GM23338 (cell line): Measurements from ENCODE around the gene ALDH3B1. TPM values are rescaled to one million over a fixed set of nuclear protein-coding genes. Genes with fewer than 3 reads are reported as not detected.

Experiments used
- microRNA-seq: library from miRNA; unstranded; fragments of <30 nt; microRNA quantifications from one replicate; pipeline ENCODE4, GENCODE V29; 2017
- polyA plus RNA-seq: library from polyadenylated mRNA; unstranded; fragments of >200 nt; fragmentation: Nextera tagmentation; extraction: Ambion mirVana; gene quantifications from 2 replicates; pipeline ENCODE4 v1.2.1, GENCODE V29; 2016
- small RNA-seq: library from RNA; depleted of rRNA; stranded (forward); fragments of <200 nt; gene quantifications from one replicate; pipeline ENCODE3, GENCODE V24; 2014; ENCODE audit warnings: low replicate concordance
- total RNA-seq: library from RNA; depleted of rRNA; stranded (reverse); fragments of >200 nt; shearing (Covaris generic); gene quantifications from 2 replicates; pipeline ENCODE4 v1.2.3, GENCODE V29; 2014; rRNA removed
- TF ChIP-seq, protein P1 (sequence below): fragments of 250-450 bp; sonication (Bioruptor Pico); IDR thresholded peaks from 2 replicates; pipeline ENCODE4 v1.5.0; 2020; ENCODE audit warnings: mild to moderate bottlenecking, moderate library complexity
- TF ChIP-seq, protein P2 (sequence below), 2 experiments: fragments of 200-600 bp in 1 of 2; sonication (generic) in 1 of 2; conservative IDR thresholded peaks; 2 replicates each; pipeline versions ENCODE4 v1.5.1 to v1.6.1; 2016 to 2017; ENCODE audit warnings: antibody characterized with exemption in 2 of 2, low read depth in 2 of 2, mild to moderate bottlenecking in 2 of 2, moderate library complexity in 1 of 2

ALDH3B1 gene
- total and polyA plus RNA-seq, 2 experiments from 2014 or later = 0.52 TPM; not detected in 1

DNA sequence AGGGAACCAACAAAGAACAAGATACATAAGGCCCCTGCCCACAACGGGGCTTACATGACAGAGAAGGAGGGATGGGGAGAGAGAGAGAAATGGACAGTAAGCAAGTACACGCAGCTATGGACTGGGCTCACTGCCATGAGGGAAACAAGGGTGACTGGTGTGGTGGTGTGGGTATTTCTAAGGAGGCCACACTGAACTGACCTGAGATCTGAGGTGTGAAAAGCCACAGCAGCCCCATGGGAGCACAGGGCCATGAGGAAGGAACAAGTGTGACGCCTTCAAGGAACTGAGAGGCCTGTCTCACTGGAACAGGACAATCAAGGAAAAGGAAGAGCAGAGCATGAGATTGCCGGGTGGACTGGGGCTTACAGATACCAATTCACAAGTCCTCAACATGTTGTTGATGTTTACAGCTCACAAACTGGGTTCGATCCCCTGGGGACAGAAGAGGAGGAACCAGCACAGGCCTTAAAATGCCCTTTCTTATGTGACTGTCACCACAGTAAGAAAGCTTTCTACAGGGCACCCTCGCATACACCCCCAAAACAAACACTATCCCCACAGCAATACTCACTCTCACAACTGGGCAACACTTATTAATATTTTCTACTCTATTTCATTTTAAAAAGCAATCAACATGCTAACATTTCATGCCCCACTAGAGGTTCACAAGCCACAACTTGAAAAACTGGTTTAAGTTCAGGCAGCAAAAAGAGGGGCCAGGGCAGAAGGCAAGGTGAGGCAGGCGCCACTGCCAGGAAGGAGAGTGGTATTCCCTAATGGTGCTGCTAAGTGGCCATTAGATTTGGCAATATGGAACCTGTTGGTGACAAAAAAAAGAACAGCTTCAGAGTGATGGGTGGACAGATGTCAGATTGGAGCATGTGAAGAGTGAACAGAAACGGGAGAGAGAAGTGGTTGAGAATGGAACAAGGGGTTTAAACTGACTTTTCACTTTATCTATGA lies 67.8 kb downstream of the ALDH3B1 start (continued):
- TF ChIP-seq, protein P1, sequence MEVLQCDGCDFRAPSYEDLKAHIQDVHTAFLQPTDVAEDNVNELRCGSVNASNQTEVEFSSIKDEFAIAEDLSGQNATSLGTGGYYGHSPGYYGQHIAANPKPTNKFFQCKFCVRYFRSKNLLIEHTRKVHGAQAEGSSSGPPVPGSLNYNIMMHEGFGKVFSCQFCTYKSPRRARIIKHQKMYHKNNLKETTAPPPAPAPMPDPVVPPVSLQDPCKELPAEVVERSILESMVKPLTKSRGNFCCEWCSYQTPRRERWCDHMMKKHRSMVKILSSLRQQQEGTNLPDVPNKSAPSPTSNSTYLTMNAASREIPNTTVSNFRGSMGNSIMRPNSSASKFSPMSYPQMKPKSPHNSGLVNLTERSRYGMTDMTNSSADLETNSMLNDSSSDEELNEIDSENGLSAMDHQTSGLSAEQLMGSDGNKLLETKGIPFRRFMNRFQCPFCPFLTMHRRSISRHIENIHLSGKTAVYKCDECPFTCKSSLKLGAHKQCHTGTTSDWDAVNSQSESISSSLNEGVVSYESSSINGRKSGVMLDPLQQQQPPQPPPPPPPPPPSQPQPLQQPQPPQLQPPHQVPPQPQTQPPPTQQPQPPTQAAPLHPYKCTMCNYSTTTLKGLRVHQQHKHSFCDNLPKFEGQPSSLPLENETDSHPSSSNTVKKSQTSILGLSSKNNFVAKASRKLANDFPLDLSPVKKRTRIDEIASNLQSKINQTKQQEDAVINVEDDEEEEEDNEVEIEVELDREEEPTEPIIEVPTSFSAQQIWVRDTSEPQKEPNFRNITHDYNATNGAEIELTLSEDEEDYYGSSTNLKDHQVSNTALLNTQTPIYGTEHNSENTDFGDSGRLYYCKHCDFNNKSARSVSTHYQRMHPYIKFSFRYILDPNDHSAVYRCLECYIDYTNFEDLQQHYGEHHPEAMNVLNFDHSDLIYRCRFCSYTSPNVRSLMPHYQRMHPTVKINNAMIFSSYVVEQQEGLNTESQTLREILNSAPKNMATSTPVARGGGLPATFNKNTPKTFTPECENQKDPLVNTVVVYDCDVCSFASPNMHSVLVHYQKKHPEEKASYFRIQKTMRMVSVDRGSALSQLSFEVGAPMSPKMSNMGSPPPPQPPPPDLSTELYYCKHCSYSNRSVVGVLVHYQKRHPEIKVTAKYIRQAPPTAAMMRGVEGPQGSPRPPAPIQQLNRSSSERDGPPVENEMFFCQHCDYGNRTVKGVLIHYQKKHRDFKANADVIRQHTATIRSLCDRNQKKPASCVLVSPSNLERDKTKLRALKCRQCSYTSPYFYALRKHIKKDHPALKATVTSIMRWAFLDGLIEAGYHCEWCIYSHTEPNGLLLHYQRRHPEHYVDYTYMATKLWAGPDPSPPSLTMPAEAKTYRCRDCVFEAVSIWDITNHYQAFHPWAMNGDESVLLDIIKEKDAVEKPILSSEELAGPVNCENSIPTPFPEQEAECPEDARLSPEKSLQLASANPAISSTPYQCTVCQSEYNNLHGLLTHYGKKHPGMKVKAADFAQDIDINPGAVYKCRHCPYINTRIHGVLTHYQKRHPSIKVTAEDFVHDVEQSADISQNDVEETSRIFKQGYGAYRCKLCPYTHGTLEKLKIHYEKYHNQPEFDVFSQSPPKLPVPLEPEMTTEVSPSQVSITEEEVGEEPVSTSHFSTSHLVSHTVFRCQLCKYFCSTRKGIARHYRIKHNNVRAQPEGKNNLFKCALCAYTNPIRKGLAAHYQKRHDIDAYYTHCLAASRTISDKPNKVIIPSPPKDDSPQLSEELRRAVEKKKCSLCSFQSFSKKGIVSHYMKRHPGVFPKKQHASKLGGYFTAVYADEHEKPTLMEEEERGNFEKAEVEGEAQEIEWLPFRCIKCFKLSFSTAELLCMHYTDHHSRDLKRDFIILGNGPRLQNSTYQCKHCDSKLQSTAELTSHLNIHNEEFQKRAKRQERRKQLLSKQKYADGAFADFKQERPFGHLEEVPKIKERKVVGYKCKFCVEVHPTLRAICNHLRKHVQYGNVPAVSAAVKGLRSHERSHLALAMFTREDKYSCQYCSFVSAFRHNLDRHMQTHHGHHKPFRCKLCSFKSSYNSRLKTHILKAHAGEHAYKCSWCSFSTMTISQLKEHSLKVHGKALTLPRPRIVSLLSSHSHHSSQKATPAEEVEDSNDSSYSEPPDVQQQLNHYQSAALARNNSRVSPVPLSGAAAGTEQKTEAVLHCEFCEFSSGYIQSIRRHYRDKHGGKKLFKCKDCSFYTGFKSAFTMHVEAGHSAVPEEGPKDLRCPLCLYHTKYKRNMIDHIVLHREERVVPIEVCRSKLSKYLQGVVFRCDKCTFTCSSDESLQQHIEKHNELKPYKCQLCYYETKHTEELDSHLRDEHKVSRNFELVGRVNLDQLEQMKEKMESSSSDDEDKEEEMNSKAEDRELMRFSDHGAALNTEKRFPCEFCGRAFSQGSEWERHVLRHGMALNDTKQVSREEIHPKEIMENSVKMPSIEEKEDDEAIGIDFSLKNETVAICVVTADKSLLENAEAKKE (CRISPR knock-in tag) = no peak
- TF ChIP-seq, protein P2, sequence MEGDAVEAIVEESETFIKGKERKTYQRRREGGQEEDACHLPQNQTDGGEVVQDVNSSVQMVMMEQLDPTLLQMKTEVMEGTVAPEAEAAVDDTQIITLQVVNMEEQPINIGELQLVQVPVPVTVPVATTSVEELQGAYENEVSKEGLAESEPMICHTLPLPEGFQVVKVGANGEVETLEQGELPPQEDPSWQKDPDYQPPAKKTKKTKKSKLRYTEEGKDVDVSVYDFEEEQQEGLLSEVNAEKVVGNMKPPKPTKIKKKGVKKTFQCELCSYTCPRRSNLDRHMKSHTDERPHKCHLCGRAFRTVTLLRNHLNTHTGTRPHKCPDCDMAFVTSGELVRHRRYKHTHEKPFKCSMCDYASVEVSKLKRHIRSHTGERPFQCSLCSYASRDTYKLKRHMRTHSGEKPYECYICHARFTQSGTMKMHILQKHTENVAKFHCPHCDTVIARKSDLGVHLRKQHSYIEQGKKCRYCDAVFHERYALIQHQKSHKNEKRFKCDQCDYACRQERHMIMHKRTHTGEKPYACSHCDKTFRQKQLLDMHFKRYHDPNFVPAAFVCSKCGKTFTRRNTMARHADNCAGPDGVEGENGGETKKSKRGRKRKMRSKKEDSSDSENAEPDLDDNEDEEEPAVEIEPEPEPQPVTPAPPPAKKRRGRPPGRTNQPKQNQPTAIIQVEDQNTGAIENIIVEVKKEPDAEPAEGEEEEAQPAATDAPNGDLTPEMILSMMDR (conservative IDR thresholded peaks at IDR 0.05; ENCODE audit: low read depth in 2 of 2) = no peak

Small RNA genes within 50 kb of the gene (microRNA-seq; reads per million reads assigned to microRNA genes)
- not detected for gene MIR4691
- gene MIR6753 = not detected
- gene MIR7113 = 0.66 reads per million

Small RNA genes within 50 kb of the gene (small RNA-seq; reads per million reads assigned to genes)
- not detected for gene MIR6753

Other genes with a start within 250 kb of the ALDH3B1 start
- 28.0 and 34.4 TPM in 2 replicates for gene UNC93B1, start 6.2 kb upstream of the ALDH3B1 start, total RNA-seq
- gene UNC93B1, start 6.2 kb upstream of the ALDH3B1 start, polyA plus RNA-seq = 15.7 and 16.2 TPM in 2 replicates
- gene NDUFS8, start 20.4 kb downstream of the ALDH3B1 start, total RNA-seq = 157 and 175 TPM in 2 replicates
- 304 and 308 TPM in 2 replicates for gene NDUFS8, start 20.4 kb downstream of the ALDH3B1 start, polyA plus RNA-seq
- 31.2 and 40.4 TPM in 2 replicates for gene TCIRG1, start 28.7 kb downstream of the ALDH3B1 start, total RNA-seq
- gene TCIRG1, start 28.7 kb downstream of the ALDH3B1 start, polyA plus RNA-seq = 18.5 and 20.4 TPM in 2 replicates
- 92.5 and 94.4 TPM in 2 replicates for gene CHKA, start 111.1 kb downstream of the ALDH3B1 start, total RNA-seq
- 37.1 and 40.1 TPM in 2 replicates for gene CHKA, start 111.1 kb downstream of the ALDH3B1 start, polyA plus RNA-seq
- gene KMT5B, start 203.0 kb downstream of the ALDH3B1 start, total RNA-seq = 31.0 and 39.1 TPM in 2 replicates
- 20.5 and 26.4 TPM in 2 replicates for gene KMT5B, start 203.0 kb downstream of the ALDH3B1 start, polyA plus RNA-seq